Measurements from ENCODE around the gene PRSS33. TPM values are rescaled to one million over a fixed set of nuclear protein-coding genes. Genes with fewer than 3 reads are reported as not detected.

The PRSS33 gene
- total RNA-seq, 4 donors from 2014 or later = not detected

- DNase-seq (ENCODE audit: low spot score in 2 of 2) = no peak
- no peak overlapping the region for H3K4me3 ChIP-seq (ENCODE audit: low read depth, poor library complexity, severe bottlenecking)
- intact Hi-C loops (cut with DNase I; ENCODE audit: low total_unique reads) = no loop called here
- TF ChIP-seq POLR2A (IDR thresholded peaks at IDR 0.05) (no peak), CTCF (IDR thresholded peaks at IDR 0.05) (no peak)
- 59 to 60% methylated on average over 8 of the region's 8 CpGs for WGBS, 2 donors
Measured at GRCh38 chr16:2791174-2791573, 3.8 kb upstream of the PRSS33 start.

DNA sequence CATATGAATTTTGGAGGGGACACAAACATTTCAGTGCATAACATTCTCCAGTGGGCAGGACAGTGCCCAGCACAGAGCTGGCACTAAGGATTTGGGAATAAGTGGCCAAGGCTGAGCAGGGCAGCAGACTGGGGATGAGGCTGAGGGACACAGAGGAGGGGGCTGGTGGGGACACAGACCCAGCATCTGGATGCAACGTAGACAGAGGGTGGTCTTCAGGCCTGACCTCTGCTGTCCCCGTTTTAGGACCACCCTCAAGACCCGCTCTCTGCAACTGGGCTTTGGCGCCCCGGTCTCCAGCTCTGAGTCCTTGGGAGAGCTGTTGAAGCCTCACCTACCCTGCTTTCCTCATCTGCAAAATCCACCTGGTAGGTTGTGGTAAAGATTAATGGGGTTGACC lies 3.3 kb upstream of the PRSS33 start:
- TF ChIP-seq POLR2A (IDR thresholded peaks at IDR 0.05) (no peak), CTCF (IDR thresholded peaks at IDR 0.05) (no peak)
- no peak overlapping the region for H3K4me3 ChIP-seq (ENCODE audit: low read depth, poor library complexity, severe bottlenecking)
- 80 to 85% methylated on average over 3 to 5 of the region's 5 CpGs for WGBS, 2 donors
- DNase-seq (ENCODE audit: low spot score in 2 of 2) = no peak
- intact Hi-C loops (cut with DNase I; ENCODE audit: low total_unique reads) = no loop called here

- H3K4me3 ChIP-seq (ENCODE audit: low read depth, poor library complexity, severe bottlenecking) = no peak overlapping the region
- intact Hi-C loops (cut with DNase I; ENCODE audit: low total_unique reads) = no loop called here
- WGBS, 2 donors = 47 to 51% methylated on average over 7 of the region's 7 CpGs
- no peak for DNase-seq (ENCODE audit: low spot score in 2 of 2)
- no peak for TF ChIP-seq CTCF (IDR thresholded peaks at IDR 0.05)
- TF ChIP-seq POLR2A (IDR thresholded peaks at IDR 0.05) = no peak
Measured at GRCh38 chr16:2787961-2788360, 601 bp upstream of the PRSS33 start.

- 56% methylated on average over 3 of the region's 3 CpGs for WGBS, 2 donors
- TF ChIP-seq CTCF (IDR thresholded peaks at IDR 0.05) = no peak
- no peak for TF ChIP-seq POLR2A (IDR thresholded peaks at IDR 0.05)
- intact Hi-C loops (cut with DNase I; ENCODE audit: low total_unique reads) = no loop called here
- no peak for DNase-seq (ENCODE audit: low spot score in 2 of 2)
- H3K4me3 ChIP-seq (ENCODE audit: low read depth, poor library complexity, severe bottlenecking) = no peak overlapping the region
Measured at GRCh38 chr16:2786826-2787151, 571 bp downstream of the PRSS33 start.

GRCh38 chr16:2786061-2786825 lies 1.1 kb downstream of the PRSS33 start:
- DNase-seq (ENCODE audit: low spot score in 2 of 2) = no peak
- H3K4me3 ChIP-seq (ENCODE audit: low read depth, poor library complexity, severe bottlenecking) = no peak overlapping the region
- 59 to 62% methylated on average over 15 of the region's 15 CpGs for WGBS, 2 donors
- TF ChIP-seq POLR2A (IDR thresholded peaks at IDR 0.05) (no peak), CTCF (IDR thresholded peaks at IDR 0.05) (no peak)
- intact Hi-C loops (cut with DNase I; ENCODE audit: low total_unique reads) = no loop called here
